T-helper 1 cell (primary cell): Measurements from ENCODE around the gene RALGPS1.
A peak's percentile ranks its signal among the peaks of the same experiment; 100 is the strongest.

Experiments used
- DNase-seq, 5 donors: peaks; one replicate each; pipeline ENCODE4 v3.0.0-alpha.2; 2012 to 2020
- total RNA-seq, 4 donors: gene quantifications; one replicate each; lab custom pipeline; 2026; lab: John Stamatoyannopoulos, UW

Gene RALGPS1
- total RNA-seq = 8.1 to 9.6 (median 8.7) reads per million in 4 donors

GRCh38 chr9:126914458-126915280 lies at the start of gene RALGPS1:
RALGPS1 (plus strand) TSS chr9:126914782; CDS start chr9:126962290, 47,508 bp downstream.
- DNase-seq = peak; percentile 73 to 92 (median 81)

- DNase-seq = no peak
Observed at GRCh38 chr9:126869368-126869767, 45.2 kb upstream of the RALGPS1 start.

- DNase-seq = no peak
Observed at GRCh38 chr9:126872516-126872915, 42.1 kb upstream of the RALGPS1 start.

GRCh38 chr9:126874546-126875314 lies 39.9 kb upstream of the RALGPS1 start:
- DNase-seq = no peak

- no peak for DNase-seq
Observed at GRCh38 chr9:126875756-126876510, 38.6 kb upstream of the RALGPS1 start.

- DNase-seq = no peak
Observed at GRCh38 chr9:126876531-126876930, 38.1 kb upstream of the RALGPS1 start.

- DNase-seq = no peak
Observed at GRCh38 chr9:126877418-126877817, 37.2 kb upstream of the RALGPS1 start.

- no peak for DNase-seq
Observed at GRCh38 chr9:126879288-126879687, 35.3 kb upstream of the RALGPS1 start.

GRCh38 chr9:126880226-126880946 lies 34.2 kb upstream of the RALGPS1 start:
- no peak for DNase-seq

- DNase-seq = no peak
Observed at GRCh38 chr9:126880947-126881332, 33.6 kb upstream of the RALGPS1 start.

GRCh38 chr9:126882746-126883145 lies 31.8 kb upstream of the RALGPS1 start:
- DNase-seq = no peak

- no peak for DNase-seq
Observed at GRCh38 chr9:126883636-126884035, 30.9 kb upstream of the RALGPS1 start.

- DNase-seq = no peak
Observed at GRCh38 chr9:126885131-126885641, 29.4 kb upstream of the RALGPS1 start.

GRCh38 chr9:126886034-126886822 lies 28.4 kb upstream of the RALGPS1 start:
- no peak for DNase-seq

GRCh38 chr9:126886897-126887296 lies 27.7 kb upstream of the RALGPS1 start:
- DNase-seq = no peak

- no peak for DNase-seq
Observed at GRCh38 chr9:126891676-126892075, 22.9 kb upstream of the RALGPS1 start.

- DNase-seq = no peak
Observed at GRCh38 chr9:126893079-126893478, 21.5 kb upstream of the RALGPS1 start.

GRCh38 chr9:126894052-126894603 lies 20.5 kb upstream of the RALGPS1 start:
- no peak for DNase-seq

GRCh38 chr9:126902210-126902609 lies 12.4 kb upstream of the RALGPS1 start:
- no peak for DNase-seq

GRCh38 chr9:126904586-126904985 lies 10.0 kb upstream of the RALGPS1 start:
- no peak for DNase-seq

- no peak for DNase-seq
Observed at GRCh38 chr9:126906091-126906490, 8.5 kb upstream of the RALGPS1 start.
